ENCODE results near the gene ZNF26. TPM values are rescaled to one million over a fixed set of nuclear protein-coding genes. Genes with fewer than 3 reads are reported as not detected.

ZNF26 gene
- total and polyA plus RNA-seq, 2 of the 8 experiments (the other 6 are each of a cell fraction or from before 2014, with no cell fraction given), result 5.8 to 8.4 TPM

DNA sequence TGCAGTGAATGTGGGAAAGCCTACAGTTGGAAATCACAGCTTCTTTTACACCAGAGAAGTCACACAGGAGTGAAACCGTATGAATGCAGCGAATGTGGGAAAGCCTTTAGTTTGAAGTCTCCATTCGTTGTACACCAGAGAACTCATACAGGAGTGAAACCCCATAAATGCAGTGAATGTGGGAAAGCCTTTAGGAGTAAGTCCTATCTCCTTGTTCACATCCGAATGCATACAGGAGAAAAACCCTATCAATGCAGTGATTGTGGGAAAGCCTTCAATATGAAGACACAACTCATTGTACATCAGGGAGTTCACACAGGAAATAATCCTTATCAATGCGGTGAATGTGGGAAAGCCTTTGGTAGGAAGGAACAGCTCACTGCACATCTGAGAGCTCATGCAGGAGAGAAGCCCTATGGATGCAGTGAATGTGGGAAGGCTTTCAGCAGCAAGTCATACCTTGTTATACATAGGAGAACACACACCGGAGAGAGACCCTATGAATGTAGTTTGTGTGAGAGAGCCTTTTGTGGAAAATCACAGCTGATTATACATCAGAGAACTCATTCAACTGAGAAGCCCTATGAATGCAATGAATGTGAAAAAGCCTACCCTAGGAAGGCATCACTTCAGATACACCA lies 24.6 kb downstream of the ZNF26 start:
- no peak overlapping the region for H2BK5ac ChIP-seq (ENCODE audit: low read depth, low read length)
- no peak overlapping the region for H3K4me3 ChIP-seq (ENCODE audit: extremely low read depth in 1 of 4, insufficient read depth in 2 of 4, low read depth in 3 of 4, low read length in 4 of 4)
- DNase-seq (ENCODE audit: low read depth in 1 of 2, low spot score in 2 of 2), result no peak
- H3K4me1 ChIP-seq (replicated peaks in 1 of 4; ENCODE audit: control insufficient read depth in 3 of 4, insufficient read depth in 4 of 4, low read length in 3 of 4), result no peaks in the 10 kb centered on the region
- no peaks in the 10 kb centered on the region for H3K79me1 ChIP-seq (ENCODE audit: low read depth, low read length)
- H3K27ac ChIP-seq (ENCODE audit: low read depth, low read length), result no peak overlapping the region
- no peaks in the 10 kb centered on the region for H3K79me2 ChIP-seq (ENCODE audit: control insufficient read depth in 1 of 2, insufficient read depth in 2 of 2, low read length in 2 of 2)
- no peaks in the 10 kb centered on the region for H3K27me3 ChIP-seq (replicated peaks in 1 of 4; ENCODE audit: control insufficient read depth in 3 of 4, extremely low read depth in 1 of 4, insufficient read depth in 3 of 4, low read length in 3 of 4)
- H3K18ac ChIP-seq (ENCODE audit: extremely low read depth, low read length), result no peak overlapping the region
- H3K9ac ChIP-seq (replicated peaks in 1 of 4; ENCODE audit: extremely low read depth in 1 of 4, low read depth in 3 of 4, low read length in 3 of 4), result no peak overlapping the region
- no peak overlapping the region for H4K8ac ChIP-seq (ENCODE audit: extremely low read depth, insufficient read depth, low read length)
- no peak overlapping the region for H2AK5ac ChIP-seq (ENCODE audit: low read depth, low read length)
- WGBS, 2 experiments (ENCODE audit: extremely low coverage in 1 of 2, insufficient coverage in 1 of 2, insufficient read length in 1 of 2, insufficient replicate concordance in 2 of 2, low coverage in 1 of 2, low lambda C conversion rate in 2 of 2, missing lambda C conversion rate in 1 of 2), result 90% methylated on average over 6 of the region's 6 CpGs; no CpG with 5 or more reads in 1 of the 2 experiments
- no peak overlapping the region for H2AFZ ChIP-seq (ENCODE audit: low read length)
- H3K36me3 ChIP-seq (ENCODE audit: control insufficient read depth in 2 of 4, insufficient read depth in 4 of 4, low read length in 3 of 4), result peaks cover 7 to 85% (median 40%) of the 10 kb centered on the region in 4 experiments; a peak in 6 of 8 replicates
- CTCF ChIA-PET (ENCODE audit: partially characterized antibody), result interaction anchor here (1.0 kb wide), 1 partner anchor 35 kb away, joined by 3 read pairs; no protein-coding TSS in a partner anchor
- H3K23me2 ChIP-seq (ENCODE audit: low read depth, low read length), result no peaks in the 10 kb centered on the region
- no peak overlapping the region for H3K4me2 ChIP-seq (ENCODE audit: insufficient read depth in 1 of 2, low read depth in 2 of 2, low read length in 2 of 2)
- no peak overlapping the region for H2BK12ac ChIP-seq (ENCODE audit: low read depth, low read length)
- no peak overlapping the region for H2BK120ac ChIP-seq (replicated peaks; ENCODE audit: low read depth, low read length)
- no peak overlapping the region for H3K4ac ChIP-seq (replicated peaks; ENCODE audit: insufficient read length, low read depth, low read length)
- H4K20me1 ChIP-seq (replicated peaks in 1 of 2; ENCODE audit: control insufficient read depth in 1 of 2, insufficient read depth in 2 of 2, low read length in 2 of 2), result no peaks in the 10 kb centered on the region
- no peak overlapping the region for H3K23ac ChIP-seq (ENCODE audit: insufficient read length)
- H4K91ac ChIP-seq (replicated peaks; ENCODE audit: insufficient read length, low read length), result no peak overlapping the region
- no peak overlapping the region for H3K56ac ChIP-seq (replicated peaks; ENCODE audit: insufficient read length, low read depth, low read length)
- H2BK20ac ChIP-seq (ENCODE audit: low read length), result no peak overlapping the region
- no peak overlapping the region for H2BK15ac ChIP-seq (ENCODE audit: low read length)
- no peak overlapping the region for H4K5ac ChIP-seq (ENCODE audit: insufficient read length, low read depth, low read length)
- H3K14ac ChIP-seq (ENCODE audit: insufficient read length), result no peak overlapping the region
- peaks cover 63 to 84% of the 10 kb centered on the region in 2 experiments for H3K9me3 ChIP-seq (ENCODE audit: insufficient read depth in 2 of 2, low read depth in 1 of 2, low read length in 1 of 2)
- FAIRE-seq, result no peak
- POLR2A ChIA-PET (ENCODE audit: partially characterized antibody), result interaction anchor here (1.2 to 1.7 kb wide), 3 partner anchors 12 to 25 kb away, joined by 3 read pairs; partner anchors contain the start of gene ZNF26
- TF ChIP-seq, protein P1, sequence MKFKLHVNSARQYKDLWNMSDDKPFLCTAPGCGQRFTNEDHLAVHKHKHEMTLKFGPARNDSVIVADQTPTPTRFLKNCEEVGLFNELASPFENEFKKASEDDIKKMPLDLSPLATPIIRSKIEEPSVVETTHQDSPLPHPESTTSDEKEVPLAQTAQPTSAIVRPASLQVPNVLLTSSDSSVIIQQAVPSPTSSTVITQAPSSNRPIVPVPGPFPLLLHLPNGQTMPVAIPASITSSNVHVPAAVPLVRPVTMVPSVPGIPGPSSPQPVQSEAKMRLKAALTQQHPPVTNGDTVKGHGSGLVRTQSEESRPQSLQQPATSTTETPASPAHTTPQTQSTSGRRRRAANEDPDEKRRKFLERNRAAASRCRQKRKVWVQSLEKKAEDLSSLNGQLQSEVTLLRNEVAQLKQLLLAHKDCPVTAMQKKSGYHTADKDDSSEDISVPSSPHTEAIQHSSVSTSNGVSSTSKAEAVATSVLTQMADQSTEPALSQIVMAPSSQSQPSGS (IDR thresholded peaks at IDR 0.05; ENCODE audit: low read length), result no peak
- TF ChIP-seq SAP30 (IDR thresholded peaks at IDR 0.05; ENCODE audit: insufficient read depth, insufficient replicate concordance, low read length) (no peak), RBBP5 (IDR thresholded peaks at IDR 0.05; ENCODE audit: borderline replicate concordance, low read depth, low read length) (no peak), TAF1 (IDR thresholded peaks at IDR 0.05; ENCODE audit: low read depth, low read length) (no peak), CBX5 (IDR thresholded peaks at IDR 0.05; ENCODE audit: low read depth, low read length) (0 out of 2 replicates have a peak, but pooled peaks have one; percentile 52), TCF12 (IDR thresholded peaks at IDR 0.05; ENCODE audit: low read depth, low read length) (no peak), SP2 (IDR thresholded peaks at IDR 0.05; ENCODE audit: low read length) (no peak), GTF2F1 (IDR thresholded peaks at IDR 0.05; ENCODE audit: borderline replicate concordance, low read depth, low read length) (no peak), JUN (IDR thresholded peaks at IDR 0.05; ENCODE audit: low read depth, low read length) (no peak)
- TF ChIP-seq, protein P2, sequence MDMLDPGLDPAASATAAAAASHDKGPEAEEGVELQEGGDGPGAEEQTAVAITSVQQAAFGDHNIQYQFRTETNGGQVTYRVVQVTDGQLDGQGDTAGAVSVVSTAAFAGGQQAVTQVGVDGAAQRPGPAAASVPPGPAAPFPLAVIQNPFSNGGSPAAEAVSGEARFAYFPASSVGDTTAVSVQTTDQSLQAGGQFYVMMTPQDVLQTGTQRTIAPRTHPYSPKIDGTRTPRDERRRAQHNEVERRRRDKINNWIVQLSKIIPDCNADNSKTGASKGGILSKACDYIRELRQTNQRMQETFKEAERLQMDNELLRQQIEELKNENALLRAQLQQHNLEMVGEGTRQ (IDR thresholded peaks at IDR 0.05; ENCODE audit: low read length), result no peak

Measured in H1 (cell line).